Measurements from ENCODE around the gene C1QTNF6.
"Not testable (repeated sequence)": the region's sequence is repeated elsewhere in the genome, so short reads cannot be mapped to it uniquely, and the experiment has no call there.

C1QTNF6 gene

DNA sequence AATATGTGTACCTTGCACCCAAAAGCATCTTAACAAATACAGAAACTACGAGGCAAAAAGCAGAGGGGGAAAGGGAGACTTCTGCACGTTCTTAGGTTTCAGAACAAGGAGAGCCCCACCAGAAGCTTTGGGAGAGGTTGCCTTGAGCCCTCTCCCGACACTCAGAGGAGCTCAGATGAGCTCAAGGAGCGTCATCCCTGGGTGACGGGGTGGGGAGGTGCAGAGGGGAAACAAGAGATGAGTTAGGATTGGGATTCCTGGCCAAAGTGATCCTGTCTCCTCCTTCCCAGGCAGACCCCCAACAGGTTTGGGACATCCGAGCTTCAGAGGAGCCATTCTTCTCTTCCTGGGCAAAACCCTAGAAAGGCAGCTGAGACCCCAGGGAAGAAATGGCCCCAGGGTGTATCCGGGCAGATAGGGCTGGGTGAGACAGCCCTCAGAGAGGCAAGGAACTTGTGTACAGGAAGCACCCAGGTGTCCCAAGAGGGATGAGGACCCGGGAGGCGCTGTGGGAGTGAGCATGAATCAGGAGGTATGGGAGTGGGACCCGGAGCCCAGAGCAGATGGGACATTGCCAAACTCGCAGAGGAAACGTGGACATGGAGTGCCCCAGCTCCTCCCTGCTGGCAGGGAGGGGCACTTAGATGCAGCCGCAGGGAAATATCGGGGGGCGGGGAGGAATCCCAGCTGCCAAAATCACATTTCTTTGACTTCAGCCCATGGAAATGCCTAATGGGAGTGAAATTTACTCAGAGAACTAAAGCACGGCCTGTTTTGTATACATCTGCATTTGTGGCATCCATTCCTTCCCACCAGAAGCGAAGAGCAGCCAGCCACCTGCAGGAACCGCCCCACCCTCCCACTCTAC, 12.4 kb downstream of the C1QTNF6 start:
- DNase-seq, result no peak

DNA sequence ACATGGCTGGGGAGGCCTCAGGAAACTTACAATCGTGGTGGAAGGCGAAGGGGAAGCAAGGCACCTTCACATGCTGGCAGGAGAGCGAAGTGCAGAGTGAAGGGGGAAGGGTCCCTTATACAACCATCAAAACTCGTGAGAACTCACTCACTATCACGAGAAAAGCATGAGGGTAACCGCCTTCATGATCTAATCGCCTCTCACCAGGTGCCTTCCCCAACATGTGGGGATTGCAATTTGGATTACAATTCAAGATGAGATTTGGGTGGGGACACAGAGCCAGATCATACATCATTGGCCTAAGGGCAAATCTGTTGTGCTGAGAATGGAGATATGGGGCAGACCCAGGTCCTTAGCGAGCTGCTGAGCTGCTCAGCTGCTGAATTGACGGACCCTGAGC, 13.1 kb downstream of the C1QTNF6 start:
- no peak for DNase-seq

DNA sequence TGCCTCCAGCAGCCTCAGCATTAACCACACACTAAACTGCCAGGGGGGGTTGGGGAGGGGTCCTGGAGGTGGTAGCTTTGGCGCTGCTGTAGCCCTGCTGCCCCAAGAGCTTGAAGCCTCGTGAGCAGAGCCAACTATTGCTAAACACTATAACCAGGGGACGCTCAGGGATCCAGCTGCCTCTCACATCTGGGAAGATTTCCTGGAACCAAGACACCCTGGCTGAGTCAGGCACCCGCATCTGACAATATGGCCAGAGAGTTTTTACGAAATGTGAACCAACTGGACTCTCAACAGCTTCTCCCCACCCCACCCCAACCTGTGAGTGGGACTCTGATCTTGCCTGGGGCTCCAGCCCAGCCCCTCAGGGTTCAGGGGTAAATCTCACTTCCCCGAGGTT, 14.3 kb downstream of the C1QTNF6 start:
- no peak for DNase-seq

DNA sequence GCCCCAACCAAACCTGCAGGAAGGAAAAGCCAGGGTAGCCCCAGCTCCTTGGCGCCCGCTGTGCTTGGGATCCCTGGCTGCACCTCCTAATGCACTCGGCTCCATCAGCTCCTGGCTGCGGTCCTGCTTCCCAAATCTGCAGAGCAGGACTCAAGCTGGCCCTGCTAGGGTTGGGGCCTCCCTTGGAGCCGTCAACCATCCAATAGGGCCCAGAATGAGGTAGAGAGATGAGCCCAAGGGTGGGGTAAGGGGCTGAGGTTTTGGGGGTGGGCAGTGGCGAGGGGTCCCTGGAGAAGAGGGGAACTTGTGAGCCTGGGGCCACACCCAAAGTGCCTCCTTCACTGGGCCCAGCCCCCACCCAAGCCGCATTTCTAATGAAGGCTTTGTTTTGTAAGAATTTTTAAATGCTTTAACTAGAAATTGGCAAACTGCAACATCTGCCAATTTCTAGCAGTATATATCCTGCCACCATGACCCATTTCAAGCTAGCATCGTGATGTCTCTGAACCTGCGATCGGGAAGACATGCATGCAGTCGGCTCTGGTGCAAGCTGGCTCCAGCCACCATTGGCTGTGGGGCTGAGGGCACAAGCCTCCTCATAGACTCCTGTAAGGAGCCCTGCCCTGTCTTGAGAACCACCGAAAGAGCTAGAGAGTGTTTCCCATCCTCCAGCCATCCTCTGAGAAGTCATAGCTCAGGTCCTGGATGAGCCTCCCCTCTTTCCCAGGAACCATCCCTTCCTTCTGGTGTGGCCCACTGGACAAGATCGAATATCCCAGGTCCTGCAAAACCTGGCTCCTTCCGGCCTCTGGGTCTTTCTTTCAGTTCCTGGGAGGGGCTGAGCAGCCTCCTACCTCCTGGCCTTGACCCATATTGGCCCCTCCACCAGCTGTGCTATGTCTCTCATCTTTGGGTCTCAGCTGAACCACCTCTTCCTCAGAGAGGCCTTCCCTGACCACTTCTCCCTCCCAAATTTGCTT, 15.5 kb downstream of the C1QTNF6 start:
- DNase-seq, result no peak

DNA sequence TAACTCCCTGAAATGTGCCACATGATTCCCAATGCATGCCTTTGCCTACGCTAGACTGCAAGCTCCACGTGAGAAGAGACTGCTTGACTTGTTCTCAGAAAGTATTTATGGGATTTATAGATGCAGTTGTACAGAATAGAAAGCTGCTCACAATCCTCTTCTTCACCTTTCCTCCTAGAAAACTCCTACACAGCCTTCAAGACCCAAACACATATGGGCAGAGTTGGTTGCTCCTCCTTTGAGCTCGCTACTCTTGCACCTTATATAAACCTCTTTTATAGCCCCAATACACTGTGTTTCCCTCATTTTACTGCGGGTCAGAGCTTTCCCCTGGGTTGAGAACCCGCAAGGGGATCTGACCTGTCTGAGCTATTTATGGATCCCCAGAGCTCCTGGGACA, 16.4 kb downstream of the C1QTNF6 start:
- DNase-seq, result no peak

DNA sequence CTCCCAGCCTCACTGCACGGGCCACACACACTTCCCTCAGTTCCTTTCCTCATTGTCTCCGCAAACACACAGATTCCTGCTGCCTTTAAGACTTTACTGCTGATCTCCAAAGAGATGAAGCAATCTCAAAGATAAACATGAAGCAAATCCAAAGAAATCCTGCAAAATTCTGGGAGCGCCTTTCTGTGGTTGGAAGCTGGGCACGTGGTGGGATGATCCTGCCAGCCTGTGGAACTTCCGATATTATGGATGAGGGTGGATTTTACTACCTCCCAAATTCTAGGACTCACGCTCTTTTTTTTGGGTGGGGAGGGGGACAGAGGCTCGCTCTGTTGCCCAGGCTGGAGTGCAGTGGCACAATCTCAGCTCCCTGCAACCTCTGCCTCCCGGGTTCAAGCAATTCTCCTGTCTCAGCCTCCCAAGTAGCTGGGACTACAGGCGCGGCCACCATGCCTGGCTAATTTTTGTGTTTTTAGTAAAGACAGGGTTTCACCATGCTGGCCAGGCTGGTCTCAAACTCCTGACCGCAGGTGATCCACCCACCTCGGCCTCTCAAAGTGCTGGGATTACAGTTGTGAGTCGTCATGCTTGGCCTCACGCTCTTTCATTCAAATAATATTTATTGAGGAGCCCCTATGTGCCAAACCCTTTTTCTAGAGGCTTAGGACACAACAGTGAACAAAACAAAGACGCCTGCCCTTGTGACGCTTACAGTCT, 17.2 kb downstream of the C1QTNF6 start:
- DNase-seq, result not testable (repeated sequence)

DNA sequence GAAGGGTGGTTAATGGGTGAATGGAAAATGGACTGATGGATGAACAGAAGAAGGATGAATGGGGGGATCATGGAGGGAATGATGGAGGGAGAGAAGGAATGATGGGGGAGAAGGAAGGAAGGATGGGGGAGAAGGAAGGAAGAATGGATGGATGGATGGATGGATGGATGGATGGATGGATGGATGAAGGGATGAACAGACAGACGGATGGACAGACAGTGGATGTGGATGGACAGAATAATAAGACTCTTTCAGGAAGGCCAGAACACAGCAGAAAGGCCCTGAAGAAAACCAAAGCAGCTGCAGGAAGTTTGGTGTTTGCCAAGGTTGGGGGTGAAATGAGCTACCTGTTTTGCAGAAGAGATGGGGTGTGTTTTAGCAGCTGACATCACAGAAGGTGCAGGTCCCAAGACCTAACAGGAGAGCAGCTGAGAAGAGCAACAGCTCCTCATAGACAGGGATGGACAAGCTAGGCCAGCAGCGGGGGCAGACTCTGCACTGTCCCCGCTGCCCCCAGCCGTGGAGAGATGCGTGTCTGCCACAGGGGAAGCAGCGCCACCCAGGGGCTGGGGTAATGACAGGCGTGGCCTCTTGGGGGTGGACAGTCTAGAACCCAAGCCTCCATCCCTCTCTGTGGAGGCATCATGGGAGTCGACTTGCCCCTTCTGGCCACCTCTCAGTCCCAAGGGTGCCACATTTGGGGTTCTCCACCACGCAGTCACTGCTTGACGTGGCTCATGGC, 17.9 kb downstream of the C1QTNF6 start:
- DNase-seq, result no peak

DNA sequence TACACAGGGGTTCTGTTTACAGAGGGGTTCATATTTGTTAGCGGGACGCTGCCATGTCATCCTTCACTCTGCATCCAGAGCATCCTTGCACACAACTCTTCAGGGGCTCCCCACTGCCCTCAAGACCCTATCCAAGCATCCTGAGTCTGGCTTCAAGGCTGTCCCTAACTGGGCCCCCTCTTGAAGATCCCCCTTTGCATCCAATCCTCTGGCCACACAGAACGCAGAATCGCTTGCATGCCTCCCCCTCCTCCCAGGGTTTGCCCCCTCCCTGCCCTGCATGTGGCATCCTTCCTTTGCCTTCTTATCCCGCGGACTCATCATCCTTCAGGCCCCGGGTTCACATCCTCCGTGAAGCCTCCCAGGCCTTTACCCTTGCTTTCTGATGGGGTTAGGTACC, 18.6 kb downstream of the C1QTNF6 start:
- DNase-seq, result no peak

DNA sequence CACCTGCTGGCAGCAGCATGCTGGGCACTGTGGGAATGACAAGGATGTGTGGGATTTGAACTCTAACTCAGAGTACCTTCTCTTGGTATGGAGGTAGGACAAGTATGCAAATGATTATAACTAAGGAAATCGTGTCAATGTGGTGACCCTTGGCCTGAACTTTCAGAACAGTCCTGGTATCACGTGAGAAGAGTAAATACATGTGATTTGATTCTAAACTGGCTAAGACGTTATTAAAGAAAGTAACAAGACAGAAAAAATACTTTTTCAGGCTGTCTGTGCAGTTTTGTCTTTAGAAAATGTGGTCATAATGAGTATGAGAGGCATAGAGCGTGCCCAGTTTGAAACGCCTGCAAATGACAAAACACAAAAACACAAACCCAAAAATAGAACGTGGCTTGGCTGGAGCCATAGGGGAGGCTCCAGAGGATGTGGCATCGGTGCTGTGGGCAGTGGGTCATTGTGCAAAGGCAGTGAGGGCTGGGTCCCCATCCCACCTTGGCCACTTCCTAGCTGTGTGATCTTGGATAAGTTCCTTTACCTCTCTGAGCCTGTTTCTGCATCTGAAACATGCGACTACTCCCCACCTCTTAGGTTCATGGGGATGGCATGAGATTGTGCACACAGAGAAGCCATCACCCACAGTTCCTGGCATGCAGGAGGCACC, 19.9 kb downstream of the C1QTNF6 start:
- DNase-seq, result no peak

DNA sequence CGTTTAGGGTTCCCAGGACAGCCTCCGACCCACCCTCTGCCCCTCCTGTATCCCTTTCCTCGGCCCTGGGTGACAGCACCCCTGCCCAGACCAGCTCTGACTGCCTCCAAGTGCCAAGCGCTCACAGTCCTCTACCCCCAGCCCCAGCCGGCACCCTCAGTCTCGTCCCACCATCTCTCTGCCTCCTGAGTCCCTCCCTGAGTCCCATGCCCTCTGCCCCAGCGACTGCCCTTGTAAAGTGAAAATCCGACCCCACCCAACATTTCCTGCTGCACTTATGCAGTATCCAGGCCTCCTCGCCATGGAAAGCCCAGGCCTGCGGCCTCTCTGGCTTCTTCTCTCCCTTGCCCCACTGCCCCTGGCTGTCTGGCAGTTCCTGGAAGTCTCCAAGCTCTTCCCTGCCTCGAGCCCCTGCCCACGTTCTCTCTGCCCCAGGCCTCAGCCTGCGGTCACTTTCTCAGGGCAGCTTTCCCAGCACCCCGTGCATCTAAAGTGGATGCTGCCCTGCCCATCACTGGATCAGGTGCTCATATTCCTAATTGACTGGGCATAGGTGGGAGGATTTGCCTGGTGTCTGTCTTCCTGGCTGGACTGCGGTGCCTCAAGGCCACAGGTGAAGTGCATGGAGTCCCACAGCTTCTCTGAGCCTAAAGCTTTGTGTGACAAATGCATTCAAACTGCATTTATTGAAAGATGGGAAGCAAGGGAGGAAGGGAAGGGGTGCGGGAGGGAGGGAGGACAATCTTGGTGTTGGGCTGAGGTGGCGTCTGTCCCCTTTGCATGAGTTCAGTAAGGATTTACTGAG, 20.7 kb downstream of the C1QTNF6 start:
- no peak for DNase-seq

DNA sequence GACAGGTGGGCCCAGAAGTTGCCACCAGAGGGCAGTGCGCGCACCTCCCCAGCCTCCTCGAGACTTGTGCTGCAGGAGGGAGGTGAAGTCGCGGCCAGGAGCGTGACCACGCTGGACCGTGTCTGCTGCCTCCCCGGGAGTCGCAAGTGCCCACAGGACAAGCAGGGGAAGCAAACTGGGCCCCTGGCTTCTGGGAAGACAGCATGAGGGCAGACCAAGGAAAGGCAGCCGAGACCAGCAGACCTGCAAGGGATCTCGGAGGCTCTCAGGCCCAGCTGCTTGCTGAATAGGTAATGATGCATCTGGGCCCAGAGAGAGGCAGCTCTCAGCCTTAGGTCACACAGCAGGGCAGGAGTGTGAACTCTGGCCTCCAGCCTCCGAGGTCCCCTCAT, 21.4 kb downstream of the C1QTNF6 start:
- DNase-seq, result peak; percentile 8

DNA sequence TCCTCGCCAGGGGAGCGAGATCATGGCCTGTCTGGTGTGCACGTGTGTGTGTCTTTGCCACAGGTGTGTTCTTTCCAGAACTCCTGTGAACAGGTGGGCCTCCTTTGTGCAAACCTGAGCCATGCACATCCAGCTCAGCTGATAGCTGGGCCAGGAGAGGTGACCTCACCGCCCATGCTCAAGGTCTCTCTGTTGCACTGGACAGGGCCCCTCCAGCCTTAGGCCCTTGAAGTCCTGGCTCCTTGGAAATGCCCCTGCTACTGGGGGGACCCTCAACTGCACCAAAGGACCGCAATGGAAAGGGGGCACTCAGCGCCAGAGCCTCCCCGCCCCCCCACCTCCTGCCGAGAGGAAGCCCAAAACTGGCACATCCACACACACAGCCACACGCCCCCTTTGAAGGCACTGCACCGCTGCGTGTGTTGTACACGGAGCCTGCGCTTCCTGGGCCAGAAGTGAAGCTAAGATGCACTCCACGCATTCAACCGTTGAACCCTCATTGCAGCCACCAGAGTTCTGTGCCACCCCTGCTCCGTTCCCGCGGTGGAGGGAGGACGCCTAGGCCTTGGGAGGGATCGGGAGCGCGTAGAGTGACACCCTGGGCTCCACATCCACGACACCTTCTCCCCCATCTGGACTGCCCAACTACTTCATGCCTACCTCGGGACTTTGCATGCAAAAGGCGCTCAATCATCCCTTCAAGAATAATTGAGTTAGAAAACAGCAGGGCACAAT, 21.9 kb downstream of the C1QTNF6 start:
- DNase-seq, result no peak

DNA sequence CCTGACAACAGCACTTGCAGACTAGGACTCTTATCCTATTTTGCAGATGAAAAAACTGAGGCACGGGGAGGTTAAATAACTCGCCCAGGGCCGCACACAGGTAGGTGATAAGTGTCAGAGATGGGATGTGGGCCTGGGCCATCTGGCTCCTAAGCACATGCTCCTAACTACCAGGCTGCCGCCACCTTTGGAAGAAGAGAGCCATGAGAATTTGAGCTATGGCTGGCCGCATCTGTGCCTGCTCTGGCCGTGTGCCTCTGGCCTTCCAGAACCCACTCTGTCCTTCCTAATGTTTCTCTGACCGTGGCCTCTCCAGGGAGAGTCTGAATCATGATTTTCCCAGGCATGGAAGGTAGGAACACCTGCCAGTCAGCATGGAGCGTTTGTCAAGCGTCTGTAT, 23.0 kb downstream of the C1QTNF6 start:
- DNase-seq, result no peak

DNA sequence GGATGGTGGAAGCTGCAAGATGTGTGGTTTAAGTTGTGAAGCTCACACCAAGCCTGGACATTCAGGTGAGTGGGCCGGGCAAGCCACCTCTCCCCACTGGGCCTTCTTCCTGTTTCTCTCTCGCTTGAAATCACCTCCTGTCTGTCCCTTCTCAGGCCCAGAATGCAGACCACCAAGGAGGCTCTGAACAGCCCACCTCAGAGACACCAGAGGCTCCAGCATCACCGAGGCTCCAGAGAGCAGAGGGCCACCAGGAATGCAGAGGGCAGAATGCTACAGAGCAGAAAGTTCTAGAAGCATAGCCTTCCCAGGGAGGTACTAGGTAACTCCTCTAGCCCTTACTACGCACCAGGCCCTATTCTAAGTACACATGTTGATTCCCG, 23.6 kb downstream of the C1QTNF6 start:
- DNase-seq, result no peak

DNA sequence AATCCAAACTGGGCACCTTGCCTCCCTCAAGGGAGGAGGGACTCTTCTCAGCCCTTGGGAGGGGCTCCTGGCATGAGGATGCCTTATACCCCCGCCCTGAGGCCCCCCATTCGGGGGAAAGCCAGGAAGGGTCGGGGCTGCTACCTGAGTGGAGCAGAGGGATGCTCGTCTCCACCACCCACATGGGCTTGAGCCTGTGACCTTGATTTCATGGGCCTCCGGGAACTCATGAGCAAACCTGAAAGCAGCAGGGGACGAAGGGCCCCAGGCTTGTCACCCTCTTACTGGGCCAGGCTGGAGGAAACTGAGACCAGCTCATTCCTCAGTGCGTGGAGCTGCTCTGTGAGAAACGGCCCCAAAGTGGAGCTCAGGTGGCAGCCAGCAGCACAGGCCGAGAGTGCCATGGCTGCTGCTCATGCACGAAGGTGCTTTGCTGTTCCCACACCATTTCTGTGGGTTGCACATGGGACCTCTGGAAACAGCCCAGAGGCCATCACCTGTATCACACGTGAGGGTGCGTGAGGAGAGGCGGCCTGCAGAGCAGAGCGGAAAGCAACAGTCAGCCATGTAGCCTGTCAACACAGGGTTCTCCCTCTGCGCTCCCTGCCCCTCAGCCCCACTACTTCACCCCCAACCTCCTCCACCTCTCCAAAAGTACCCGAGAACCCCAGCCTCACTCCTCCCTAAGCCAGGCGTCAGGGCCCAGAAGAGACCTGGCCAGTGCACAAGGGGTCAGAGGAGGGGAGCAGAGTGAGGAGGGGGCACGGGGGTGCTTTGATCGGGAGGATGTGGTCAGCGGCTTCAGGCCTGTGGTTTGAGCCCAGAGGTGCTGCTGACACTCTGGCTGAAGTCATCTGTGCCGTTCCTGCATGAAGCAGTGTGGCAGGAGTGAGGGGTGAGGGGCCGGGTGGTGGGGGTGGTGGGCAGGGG, 24.2 kb downstream of the C1QTNF6 start:
- DNase-seq, result no peak

DNA sequence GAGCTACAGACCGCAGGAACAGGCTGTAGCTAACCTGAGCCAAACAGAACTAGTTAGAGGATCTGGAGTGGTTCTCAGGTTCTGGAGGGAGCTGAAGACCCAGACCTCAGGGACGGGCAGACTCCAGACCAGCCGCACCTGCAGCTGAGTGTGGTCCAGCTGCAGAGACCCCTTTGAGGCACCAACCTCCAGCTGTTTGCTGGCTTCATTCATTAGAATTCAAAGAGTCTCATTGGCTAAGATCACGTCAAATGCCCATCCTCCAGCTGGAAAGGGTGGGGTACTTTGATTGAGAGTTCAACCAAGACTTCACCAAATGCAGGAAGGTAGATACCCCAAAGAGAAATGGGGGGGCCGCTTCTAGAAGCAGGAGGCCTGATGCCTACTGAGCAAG, 25.0 kb downstream of the C1QTNF6 start:
- DNase-seq, result no peak

DNA sequence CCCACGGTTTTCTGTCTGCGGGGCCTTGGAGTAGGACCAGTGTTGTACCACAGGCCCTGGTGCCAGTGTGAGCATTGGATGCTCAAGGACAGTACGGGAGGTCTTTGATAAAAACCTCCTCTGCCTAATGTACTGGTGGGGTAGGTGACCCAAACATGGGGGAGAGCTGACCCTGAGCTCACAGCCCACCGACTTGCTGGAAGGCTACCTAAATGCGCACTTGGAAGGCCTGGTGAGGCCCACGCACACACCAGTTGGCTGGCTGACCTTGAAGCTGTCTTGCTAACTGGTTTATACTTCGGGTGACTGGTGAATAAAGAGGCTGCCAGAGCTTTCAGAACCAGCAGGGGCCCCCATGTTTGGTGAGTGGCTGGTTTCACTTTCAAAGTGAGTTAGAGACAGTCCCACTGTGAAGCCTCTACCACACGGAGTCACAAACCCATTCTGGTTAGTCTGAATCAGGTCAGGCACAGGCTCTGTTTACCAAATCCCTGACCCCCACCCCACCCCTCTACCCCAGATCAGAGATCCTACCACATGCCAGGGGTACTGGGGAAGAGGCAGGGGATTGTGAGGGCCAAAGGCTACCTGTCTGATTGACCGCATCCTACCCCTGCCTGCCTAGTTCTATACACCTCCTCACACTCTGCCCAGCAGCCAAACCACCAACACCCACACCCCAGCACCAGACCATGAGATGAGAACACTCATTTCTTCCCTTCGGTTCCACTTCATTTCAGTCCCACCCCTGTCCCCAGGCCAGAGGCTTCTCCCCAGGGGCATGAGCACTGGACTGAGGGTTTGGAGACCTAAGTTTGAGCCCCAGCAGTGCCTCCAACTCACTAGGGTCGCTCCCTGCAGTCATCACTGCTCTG, 25.6 kb downstream of the C1QTNF6 start:
- no peak for DNase-seq

DNA sequence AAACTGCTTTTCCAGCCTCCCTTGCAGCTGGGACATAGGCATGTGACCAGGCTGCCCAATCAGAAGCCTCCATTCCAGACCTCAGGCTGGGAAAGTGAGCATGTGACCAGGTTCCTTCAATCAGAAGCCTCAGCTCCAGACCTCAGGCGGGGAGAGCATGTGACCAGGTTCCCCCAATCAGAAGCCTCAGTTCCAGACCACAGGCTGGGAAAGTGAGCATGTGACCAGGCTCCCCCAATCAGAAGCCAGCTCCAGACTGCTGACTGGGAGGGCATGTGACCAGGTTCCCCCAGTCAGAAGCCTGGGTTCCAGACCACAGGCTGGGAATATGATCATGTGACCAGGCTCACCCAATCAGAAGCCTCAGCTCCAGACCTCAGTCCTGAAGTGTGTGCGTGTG, 26.6 kb downstream of the C1QTNF6 start:
- DNase-seq, result no peak

Measured in NCI-H524 treated with DMSO at 0.1 percent for 48 hours (cell line).